GM19035 (cell line): ENCODE measurements around the gene GOLGA6A.
"Not testable (repeated sequence)": the region's sequence is repeated elsewhere in the genome, so short reads cannot be mapped to it uniquely, and the experiment has no call there.

ENCODE experiments used
- ATAC-seq: cut with Tn5 transposase; IDR thresholded peaks from one replicate; pipeline ENCODE4 v1.9.1; 2021; ENCODE audit not compliant: unreplicated experiment

GOLGA6A gene

DNA sequence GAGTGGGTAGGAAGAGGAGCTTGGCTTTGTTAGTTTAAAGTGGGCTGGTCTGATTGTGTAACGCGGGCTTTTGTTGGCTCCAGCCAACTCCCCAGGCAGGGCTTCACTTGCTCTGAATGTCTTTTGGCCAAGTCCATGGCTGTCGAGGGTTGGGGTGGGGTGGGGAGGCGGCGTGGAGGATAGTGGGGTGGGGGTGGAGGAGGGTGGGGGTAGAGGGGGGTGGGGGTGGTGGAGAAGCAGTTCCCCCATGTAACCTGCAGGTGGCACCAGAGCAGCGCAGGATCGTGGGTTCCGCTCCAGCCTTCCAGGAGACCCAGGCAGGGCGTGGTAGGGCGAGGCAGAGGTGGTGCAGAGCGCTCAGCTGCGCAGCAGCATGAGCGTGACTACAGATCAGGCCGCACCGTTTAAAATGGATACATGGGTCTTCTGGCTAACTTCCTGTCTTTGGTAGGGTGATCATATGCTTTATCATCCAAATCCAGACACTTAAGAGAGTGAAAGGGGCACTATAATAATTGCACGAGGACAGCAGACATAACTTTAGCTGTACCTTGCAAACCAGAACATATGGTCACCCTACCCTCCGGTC is 28.3 kb downstream of the GOLGA6A start:
- no peak for ATAC-seq

DNA sequence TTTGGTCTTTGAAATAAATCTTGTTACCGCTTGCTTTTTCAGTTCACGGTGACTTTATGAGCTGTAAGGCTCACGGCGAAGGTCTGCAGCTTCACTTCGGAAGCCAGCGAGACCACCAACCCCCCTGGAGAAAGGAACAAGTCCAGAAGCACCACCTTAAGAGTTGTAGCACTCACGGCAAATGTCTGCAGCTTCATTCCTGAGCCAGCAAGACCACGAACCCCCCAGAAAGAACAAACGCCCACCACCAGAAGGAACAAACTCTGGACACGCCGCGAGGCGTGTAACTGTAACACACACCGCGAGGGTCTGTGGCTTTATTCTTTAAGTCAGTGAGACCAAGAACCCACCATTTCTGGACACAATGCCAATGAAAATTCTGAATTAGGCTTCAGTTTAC is 28.8 kb downstream of the GOLGA6A start:
- no peak for ATAC-seq

DNA sequence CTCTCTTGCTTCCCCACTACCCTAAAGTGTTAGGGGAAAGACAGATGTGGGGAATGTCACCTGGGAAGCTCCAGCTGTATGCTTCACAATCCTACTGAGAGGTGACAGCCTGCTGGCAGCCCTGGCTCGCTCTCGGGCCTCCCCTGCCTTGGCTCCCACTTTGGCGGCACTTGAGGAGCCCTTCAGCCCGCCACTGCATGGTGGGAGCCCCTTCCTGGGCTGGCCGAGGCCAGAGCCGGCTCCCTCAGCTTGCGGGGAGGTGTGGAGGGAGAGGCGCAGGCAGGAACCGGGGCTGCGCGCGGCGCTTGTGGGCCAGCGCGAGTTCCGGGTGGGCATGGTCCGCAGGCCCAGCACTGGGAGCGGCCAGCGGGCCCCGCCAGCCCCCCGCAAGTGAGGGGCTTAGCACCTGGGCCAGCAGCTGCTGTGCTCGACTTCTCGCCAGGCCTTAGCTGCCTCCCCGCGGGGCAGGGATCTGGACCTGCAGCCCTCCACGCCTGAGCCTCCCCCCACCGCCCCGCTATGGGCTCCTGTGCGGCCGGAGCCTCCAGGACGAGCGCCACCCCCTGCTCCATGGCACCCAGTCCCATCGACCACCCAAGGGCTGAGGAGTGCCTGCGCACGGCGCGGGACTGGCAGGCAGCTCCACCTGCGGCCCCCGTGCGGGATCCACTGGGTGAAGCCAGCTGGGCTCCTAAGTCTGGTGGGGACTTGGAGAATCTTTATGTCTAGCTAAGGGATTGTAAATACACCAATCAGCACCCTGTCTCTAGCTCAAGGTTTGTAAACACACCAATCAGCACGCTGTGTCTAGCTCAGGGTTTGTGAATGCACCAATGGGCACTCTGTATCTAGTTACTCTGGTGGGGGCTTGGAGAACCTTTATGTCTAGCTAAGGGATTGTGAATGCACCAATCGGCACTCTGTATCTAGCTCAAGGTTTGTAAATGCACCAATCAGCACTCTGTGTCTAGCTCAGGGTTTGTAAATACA is 29.8 kb downstream of the GOLGA6A start:
- ATAC-seq: not testable (repeated sequence)

DNA sequence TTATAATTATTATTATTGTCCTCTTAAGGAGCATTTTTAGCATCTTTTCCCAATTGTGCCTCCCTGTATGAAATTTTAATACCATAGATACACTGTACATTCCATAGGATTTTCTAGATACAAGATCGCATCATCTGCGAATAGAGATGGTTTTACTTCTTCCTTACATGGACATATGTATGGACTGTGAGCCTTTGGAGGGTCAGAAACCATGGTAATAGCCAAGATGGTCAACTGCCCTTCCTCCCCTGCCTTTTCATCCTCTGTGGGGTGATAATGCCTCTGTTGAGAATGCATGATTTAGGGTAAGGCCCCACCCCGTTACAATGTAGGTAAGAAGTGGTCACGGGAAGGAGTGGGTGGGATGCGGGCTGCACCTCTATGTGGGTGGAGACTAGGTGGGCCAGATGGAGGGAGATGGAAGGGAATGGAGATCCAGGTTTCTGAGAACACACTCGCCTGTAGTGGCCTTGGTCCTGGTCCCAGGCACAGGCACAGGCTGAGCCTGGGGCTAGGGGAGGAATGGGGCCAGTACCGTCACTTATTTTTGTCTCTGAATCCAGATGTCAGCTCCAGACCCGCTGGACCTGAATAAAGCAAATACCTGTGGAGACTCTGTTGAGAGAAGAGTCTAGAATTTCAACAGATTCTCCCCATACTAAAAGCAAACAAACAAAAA is 31.7 kb downstream of the GOLGA6A start:
- no peak for ATAC-seq

DNA sequence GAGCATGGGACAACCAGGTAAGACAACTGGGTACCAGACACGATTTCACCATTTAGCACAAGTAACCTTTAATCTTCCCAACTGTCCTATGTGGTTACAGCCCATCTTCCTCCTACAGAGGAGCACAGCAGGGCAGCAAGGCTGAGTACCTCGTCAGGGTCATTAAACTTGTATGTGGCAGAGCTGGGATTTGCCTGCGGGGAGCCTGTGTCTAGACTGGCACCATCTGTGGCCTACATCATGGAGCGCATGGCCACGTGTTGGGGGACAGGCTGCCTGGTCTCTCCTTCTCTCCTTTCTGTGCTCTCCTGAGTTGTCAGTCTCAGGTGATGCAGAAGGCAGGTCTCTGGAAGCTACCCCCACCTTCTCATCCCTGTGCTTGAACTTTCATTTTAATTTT is 32.2 kb downstream of the GOLGA6A start:
- no peak for ATAC-seq

DNA sequence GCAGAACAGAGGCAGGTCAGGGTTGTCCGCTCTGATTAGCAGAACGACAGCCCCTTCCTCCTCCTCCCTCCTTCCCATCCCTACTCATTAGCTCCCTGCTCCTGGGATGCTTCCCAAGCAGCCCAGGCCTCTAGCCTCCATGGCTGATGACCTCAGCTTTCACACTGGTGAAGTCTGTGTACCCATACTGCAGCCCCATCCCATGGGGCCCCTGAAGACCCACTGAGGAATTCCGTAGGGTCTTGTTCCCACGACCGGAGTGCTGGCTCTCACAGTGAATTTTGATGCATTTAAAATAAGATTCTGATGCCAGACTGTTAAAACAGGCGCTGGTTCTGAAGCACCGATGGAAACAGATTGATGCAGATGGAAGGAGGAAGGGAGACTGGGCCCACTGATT is 36.1 kb downstream of the GOLGA6A start:
- no peak for ATAC-seq

DNA sequence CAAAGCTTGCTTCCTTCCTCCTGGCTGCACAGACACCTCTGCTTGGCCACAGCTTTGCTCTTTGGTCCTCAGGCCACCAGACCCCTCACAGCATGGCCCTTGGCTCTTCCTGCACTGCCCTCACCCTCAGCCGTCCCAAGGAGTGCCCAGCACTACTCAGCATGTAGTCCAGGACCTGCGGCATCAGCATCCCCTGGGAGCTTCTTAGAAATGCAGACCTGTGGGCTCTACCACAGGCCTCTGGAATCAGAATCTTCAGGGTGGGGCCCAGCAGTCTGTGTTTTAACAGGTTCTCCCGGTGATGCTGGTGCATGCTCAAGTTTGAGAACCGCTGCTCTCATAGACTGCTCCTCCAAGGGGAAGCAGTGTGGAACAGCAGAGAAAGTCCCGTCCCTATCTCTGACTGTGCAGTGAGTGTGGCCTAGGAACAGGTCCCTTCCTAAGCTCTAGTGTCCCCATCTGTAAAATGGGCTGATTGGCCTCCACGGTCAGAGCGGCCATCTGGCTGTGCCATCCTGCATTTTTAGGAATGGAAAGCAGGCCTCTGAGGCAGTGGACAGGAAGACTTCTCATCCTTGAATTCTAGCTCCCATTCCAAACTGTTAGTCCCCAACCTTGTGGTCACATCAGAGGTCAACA is 36.6 kb downstream of the GOLGA6A start:
- ATAC-seq: no peak

DNA sequence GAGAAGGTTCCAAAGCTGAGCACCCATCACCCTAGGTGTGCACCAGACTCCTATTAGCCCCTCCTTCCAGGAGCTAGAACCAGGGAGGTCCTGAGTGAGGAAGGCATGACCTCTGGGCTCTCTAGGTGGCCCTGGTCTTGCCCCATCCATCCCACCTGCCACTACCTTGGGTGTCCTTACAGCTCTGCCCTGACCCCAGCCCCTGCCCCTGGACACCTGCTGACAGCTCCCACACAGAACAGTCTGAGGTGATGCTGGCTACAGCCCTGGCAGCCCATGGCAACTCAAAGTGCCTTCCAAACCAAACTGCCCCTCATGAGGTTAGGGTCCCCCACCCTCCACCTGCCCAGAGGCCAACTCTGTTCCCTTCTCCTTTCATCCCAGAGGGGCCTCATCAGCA is 37.2 kb downstream of the GOLGA6A start:
- no peak for ATAC-seq

DNA sequence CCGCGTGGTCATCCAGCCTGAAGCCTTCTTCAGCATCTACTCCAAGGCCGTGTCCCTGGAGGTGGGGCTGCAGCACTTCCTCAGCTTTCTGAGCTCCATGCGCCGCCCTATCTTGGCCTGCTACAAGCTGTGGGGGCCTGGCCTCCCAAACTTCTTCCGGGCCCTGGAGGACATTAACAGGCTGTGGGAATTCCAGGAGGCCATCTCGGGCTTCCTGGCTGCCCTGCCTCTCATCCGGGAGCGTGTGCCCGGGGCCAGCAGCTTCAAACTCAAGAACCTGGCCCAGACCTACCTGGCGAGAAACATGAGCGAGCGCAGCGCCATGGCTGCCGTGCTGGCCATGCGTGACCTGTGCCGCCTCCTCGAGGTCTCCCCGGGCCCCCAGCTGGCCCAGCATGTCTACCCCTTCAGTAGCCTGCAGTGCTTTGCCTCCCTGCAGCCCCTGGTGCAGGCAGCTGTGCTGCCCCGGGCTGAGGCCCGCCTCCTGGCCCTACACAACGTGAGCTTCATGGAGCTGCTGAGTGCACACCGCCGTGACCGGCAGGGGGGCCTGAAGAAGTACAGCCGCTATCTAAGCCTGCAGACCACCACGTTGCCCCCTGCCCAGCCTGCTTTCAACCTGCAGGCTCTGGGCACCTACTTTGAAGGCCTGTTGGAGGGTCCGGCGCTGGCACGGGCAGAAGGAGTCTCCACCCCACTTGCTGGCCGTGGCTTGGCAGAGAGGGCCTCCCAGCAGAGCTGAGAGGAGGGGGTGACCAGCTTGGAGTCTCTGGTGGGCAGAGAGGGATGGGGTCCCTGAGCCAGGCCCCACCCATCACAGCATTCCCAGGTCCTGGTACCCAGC is 37.9 kb downstream of the GOLGA6A start:
- ATAC-seq: no peak

DNA sequence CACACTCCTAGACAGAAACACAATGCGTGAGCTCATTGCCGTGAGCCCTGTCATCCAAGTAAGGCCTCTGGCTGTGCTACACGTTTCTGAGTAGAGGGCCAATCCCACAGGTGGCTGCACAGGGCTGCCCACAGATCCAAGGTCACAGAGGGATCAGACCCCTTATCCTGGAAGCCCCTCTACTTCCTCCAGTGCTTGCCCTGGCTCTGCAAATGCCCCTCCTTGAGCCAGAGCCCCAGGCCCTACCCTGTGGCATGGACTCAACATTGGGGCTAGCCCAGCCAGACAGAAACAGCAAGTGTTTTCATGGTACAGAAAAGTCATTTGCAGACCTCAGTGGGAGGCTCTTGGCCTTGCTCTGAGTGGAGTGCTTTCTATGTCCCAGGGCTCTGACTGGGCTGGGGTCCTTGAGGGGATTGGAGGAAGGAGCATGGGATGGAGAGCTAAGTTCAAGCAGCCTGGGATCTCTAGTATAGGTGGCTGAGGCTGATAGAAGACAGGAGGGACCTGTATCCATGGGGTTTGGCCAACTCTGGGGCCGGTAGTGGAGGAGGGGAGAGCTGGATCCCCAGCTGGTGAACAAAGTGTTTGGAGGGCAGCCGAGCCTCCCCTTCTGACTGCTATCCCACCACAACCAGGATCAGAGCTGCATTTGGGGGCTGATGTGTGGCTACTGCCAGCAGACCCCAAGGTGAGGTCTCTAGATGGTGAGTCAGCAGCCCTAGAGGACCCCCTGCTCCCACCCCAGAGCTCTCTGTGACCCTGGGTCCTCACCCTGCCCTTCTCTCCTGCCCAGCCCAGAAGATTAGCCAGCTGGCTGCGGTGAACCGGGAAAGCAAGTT is 38.7 kb downstream of the GOLGA6A start:
- ATAC-seq: no peak

DNA sequence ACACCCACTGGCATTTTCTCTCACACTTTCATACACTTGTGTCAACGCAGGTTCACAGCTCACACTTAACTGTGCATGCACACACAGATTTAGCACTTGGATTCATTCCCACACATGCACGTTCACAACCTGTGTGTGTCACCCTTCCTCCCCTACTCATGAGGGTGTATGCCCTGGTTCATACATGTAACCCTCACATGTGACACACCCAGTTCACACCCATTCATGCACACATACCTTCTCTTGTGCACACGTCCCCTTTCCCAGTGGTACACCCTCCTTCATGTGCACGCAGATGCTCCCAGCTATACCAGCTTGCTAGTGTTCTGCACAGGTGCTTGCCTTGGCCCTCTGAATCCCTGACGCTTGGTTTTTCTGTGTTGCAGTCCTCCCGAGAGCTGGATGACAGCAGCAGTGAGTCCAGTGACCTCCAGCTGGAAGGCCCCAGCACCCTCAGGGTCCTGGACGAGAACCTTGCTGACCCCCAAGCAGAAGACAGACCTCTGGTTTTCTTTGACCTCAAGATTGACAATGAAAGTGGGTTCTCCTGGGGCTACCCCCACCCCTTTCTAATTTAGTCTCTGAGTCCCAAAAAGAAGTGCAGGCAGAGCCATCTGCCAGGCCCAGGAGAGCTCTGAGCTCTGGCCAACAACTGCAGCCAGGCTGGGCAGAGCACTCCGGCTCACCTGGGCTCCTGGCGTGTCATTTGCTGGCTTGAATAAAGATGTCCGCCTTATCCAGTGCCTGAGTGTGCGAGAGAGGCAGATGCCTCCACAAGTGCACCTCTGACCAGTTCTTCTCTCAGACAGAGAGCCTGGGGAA is 39.5 kb downstream of the GOLGA6A start:
- no peak for ATAC-seq

DNA sequence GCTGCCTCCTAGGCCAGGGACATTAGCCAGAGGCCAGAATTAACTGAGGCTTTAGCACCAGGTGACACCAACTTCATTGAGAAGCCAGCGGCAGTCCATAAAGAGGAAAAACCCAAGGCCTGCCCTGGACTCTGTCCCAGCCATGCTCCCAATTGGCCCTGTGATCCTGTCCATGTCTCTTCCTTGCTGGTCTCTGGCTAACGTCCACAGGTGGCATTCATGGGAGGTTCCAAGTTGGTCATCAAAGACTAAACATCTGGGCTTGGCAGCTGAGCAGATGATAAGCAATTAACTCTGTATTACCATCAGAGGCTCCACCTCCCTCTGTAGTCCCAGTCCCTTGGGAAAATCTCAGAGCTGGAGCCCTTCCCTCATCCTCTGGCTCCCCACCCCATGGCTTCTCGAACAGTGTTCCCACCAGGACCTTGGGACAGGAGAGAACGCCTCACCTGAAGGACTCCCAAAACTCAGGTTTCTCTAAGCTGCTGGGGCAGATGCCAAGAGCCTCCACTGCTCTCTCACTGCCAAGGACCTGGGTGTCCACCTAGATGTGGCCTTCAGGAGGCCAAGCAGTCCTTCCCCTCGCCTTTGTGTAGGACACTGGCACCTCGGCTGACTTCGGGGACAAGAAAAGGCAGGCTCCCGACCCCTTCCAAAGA is 40.4 kb downstream of the GOLGA6A start:
- no peak for ATAC-seq

DNA sequence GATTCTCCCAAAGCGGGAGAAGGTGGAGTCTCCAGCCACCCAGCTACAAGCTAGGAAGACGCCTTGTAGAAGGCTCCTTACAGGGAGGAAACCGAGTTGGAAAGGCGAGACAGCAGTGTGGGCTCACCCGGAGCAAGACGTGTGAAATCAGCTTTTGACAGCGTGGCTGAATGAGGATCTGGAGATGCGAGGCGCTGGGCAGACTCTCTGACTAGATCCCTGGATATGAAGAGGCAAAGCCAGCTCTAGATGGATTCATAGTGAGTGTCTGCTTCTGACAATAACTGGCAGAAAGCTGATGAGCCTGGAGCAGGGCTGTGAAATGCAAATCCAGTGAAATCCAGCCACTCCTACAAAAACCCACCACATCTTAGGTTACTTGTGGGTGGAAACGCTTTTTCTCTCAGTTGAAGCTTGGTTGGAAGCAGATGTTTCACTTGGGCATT is 41.0 kb downstream of the GOLGA6A start:
- ATAC-seq: no peak

DNA sequence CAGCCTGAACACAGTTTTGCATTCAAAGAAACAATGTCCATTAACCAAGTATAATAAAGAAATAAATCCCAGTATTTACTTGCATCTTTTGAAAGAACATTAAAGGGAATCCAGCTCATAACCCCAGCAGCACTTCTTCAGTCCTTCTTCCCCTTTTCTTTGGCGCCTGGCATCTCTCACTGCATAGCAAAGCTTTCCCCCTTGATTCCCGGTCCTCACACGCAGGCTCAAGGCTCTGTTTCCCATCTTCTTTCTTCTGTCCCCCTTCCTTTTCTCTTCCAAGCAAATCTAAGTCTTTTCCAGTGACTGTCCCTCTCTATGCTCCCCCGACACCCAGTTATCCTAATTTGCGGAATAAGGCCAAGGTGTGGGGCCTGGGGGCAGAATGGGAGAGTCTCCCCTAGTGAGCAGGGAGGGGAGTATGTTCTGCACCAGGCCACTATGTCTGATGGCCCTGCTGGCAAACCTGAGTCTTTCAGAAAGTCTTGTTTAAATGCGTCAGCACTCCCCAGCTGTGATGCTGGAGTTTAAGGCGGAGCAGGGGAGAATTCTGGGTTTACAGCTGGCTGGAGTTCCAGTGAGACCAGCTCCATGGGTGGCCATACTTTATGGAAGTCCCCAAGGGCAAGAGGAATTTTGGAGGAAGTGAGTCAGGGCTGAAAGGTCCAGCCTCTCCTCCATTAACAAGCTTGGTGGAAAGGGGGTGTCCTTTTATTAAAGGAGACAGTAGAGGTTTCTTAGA is 42.1 kb downstream of the GOLGA6A start:
- ATAC-seq: no peak

DNA sequence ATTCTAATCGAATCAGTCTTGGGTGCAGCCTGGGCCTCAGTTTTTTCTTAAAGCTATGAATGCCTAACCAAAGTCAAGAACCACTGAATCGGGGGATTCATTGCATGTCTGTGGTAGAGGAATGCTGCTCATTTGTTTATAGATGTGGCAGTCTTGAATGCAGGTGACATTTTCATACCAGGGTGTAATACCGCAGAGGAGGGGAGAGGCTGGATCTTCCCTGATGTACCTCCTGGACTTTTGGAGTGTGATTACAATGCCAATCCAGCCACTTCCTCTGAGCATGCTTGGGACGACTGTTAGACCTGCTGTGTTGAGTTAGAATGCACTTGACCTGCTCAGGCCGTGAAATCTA is 42.7 kb downstream of the GOLGA6A start:
- ATAC-seq: no peak

DNA sequence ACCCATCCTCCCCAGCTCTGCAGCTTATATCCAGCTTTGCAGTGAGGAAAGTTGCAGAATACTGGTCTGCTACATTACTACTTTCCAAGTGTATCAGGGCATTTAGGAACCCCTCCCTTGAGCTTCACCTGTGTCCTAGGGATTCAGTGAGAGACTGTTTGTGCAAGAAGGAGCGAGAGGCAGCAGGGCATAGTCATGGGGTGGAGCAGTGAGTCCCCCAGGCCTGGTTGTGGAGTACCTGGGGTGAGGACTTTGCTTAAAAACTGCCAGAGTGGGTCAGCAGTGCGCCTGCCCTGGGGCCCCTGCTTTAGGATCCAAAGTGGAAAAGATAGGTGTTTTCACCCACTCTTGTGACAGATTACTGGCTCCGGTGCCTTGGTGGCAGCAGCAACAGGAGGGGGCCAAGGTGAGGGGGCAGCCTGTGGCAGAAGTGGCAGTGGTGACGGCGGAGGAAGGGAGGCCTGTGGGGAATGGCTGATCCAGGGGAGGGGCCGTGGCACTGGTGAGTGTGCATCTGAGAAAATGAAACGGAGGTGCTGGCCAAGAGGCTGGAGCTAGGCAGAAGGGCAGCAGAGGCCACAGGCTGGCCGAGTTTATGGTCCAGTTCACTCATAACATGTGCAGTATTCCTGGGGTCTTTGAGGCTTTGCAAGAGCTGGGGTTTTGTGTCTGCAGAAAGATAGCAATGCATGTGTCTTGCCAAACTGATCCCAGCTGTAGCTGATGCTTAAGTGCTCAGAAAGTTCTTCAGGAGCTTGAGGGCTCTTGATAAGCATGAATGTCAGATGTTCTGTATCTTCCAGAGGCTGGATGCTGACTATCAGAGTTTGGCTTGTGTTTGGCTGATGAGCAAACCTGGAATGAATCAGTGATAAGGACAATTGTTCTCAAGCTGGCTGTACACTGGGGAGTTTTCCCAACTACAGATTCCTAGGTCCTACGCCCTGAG is 43.4 kb downstream of the GOLGA6A start:
- ATAC-seq: no peak
